ENCODE results near the gene IDH1. TPM values are rescaled to one million over a fixed set of nuclear protein-coding genes. Genes with fewer than 3 reads are reported as not detected.
"Not testable (repeated sequence)": the region's sequence is repeated elsewhere in the genome, so short reads cannot be mapped to it uniquely, and the experiment has no call there.

Gene IDH1
- total RNA-seq, 1 donor from 2014 or later, result 50.8 TPM

GRCh38 chr2:208265371-208265800, 10.5 kb upstream of the IDH1 start:
- DNase-seq (no peak), ATAC-seq (peak; percentile 51)
- intact Hi-C loops (cut with micrococcal nuclease), result no loop called here

- DNase-seq; intact Hi-C loops (cut with micrococcal nuclease); ATAC-seq: not testable (repeated sequence)
These were observed 2.3 kb upstream of the IDH1 start for GRCh38 chr2:208256849-208257813.

- intact Hi-C loops (cut with micrococcal nuclease), result no loop called here
These were observed 1.4 kb upstream of the IDH1 start for GRCh38 chr2:208256192-208256782.

GRCh38 chr2:208255557-208256106, 761 bp upstream of the IDH1 start:
- ATAC-seq, result no peak
- DNase-seq, result no peak
- intact Hi-C loops (cut with micrococcal nuclease), result no loop called here

More at GRCh38 chr2:208256192-208256782, 1.4 kb upstream of the IDH1 start:
- DNase-seq (no peak), ATAC-seq (no peak)

- ATAC-seq (peak; percentile 85), DNase-seq (peak; percentile 92)
- intact Hi-C loops (cut with micrococcal nuclease), result no loop called here
These were observed 577 bp downstream of the IDH1 start for GRCh38 chr2:208254118-208254870.

- DNase-seq (no peak), ATAC-seq (no peak)
- intact Hi-C loops (cut with micrococcal nuclease), result no loop called here
These were observed 1.2 kb downstream of the IDH1 start for GRCh38 chr2:208253600-208254117.

- no peak for ATAC-seq
- intact Hi-C loops (cut with micrococcal nuclease), result no loop called here
- DNase-seq, result no peak
These were observed 2.0 kb downstream of the IDH1 start for GRCh38 chr2:208252716-208253492.

- DNase-seq (no peak), ATAC-seq (no peak)
- intact Hi-C loops (cut with micrococcal nuclease), result no loop called here
These were observed 3.8 kb downstream of the IDH1 start for GRCh38 chr2:208251098-208251497.

- DNase-seq (no peak), ATAC-seq (no peak)
- intact Hi-C loops (cut with micrococcal nuclease), result no loop called here
These were observed 4.5 kb downstream of the IDH1 start for GRCh38 chr2:208250388-208250787.

- DNase-seq (no peak), ATAC-seq (no peak)
- intact Hi-C loops (cut with micrococcal nuclease), result no loop called here
These were observed 5.6 kb downstream of the IDH1 start for GRCh38 chr2:208249296-208249695.

GRCh38 chr2:208248601-208249000, 6.3 kb downstream of the IDH1 start:
- no peak for ATAC-seq
- intact Hi-C loops (cut with micrococcal nuclease), result no loop called here
- no peak for DNase-seq

GRCh38 chr2:208245746-208246145, 9.1 kb downstream of the IDH1 start:
- ATAC-seq (no peak), DNase-seq (no peak)
- intact Hi-C loops (cut with micrococcal nuclease), result no loop called here

GRCh38 chr2:208244422-208244821, 10.4 kb downstream of the IDH1 start:
- DNase-seq (no peak), ATAC-seq (no peak)
- intact Hi-C loops (cut with micrococcal nuclease), result no loop called here

GRCh38 chr2:208240619-208241209, 14.2 kb downstream of the IDH1 start:
- intact Hi-C loops (cut with micrococcal nuclease), result no loop called here
- DNase-seq (no peak), ATAC-seq (no peak)

- ATAC-seq (no peak), DNase-seq (no peak)
- intact Hi-C loops (cut with micrococcal nuclease), result no loop called here
These were observed 14.9 kb downstream of the IDH1 start for GRCh38 chr2:208239770-208240493.

- DNase-seq (no peak), ATAC-seq (no peak)
- intact Hi-C loops (cut with micrococcal nuclease), result no loop called here
These were observed 19.0 kb downstream of the IDH1 start for GRCh38 chr2:208235860-208236259.

GRCh38 chr2:208234786-208235185, 20.1 kb downstream of the IDH1 start:
- no peak for DNase-seq
- intact Hi-C loops (cut with micrococcal nuclease), result no loop called here
- no peak for ATAC-seq

GRCh38 chr2:208228476-208228875, 26.4 kb downstream of the IDH1 start:
- no peak for ATAC-seq
- DNase-seq, result no peak
- intact Hi-C loops (cut with micrococcal nuclease), result no loop called here
